Endometrial microvascular endothelial cells (primary cell): ENCODE results near the gene MRTFB. TPM values are rescaled to one million over a fixed set of nuclear protein-coding genes. Genes with fewer than 3 reads are reported as not detected.

Source experiments
- in situ Hi-C: cut with HindIII; loops from 2 replicates; pipeline ENCODE4 v1.10.0; 2017; ENCODE audit warnings: low sequenced_read_pairs, low pct_unique_long_range_greater_than_20kb; ENCODE audit errors: inconsistent ontology term
- total RNA-seq: library from RNA; depleted of rRNA; stranded (reverse); fragments of >200 nt; gene quantifications from one replicate; pipeline ENCODE4 v1.2.3, GENCODE V29; 2015; ENCODE audit errors: inconsistent ontology term

The MRTFB gene
- total RNA-seq, 1 donor from 2014 or later: 16.6 TPM

GRCh38 chr16:14309001-14309886 lies 238.1 kb downstream of the MRTFB start:
- in situ Hi-C loops: no loop called here

- in situ Hi-C loops: no loop called here
These were observed 238.8 kb downstream of the MRTFB start for GRCh38 chr16:14309906-14310305.

GRCh38 chr16:14310519-14310991 lies 239.4 kb downstream of the MRTFB start:
- in situ Hi-C loops: no loop called here

- in situ Hi-C loops: no loop called here
These were observed 243.0 kb downstream of the MRTFB start for GRCh38 chr16:14314116-14314515.

GRCh38 chr16:14315683-14316320 lies 244.7 kb downstream of the MRTFB start:
- in situ Hi-C loops: no loop called here

Other genes with a start within 250 kb of the MRTFB start
- 9.8 TPM for gene ERCC4, start 151.2 kb upstream of the MRTFB start, total RNA-seq